Heart left ventricle (tissue), 16 donors: ENCODE measurements around the gene TMEM213. TPM values are rescaled to one million over a fixed set of nuclear protein-coding genes. Genes with fewer than 3 reads are reported as not detected.

Experiments
- ATAC-seq, 4 donors: fragments of 200-7000 bp; cut with Tn5 transposase; one replicate each; pipeline ENCODE4 v1.9.1; 2020 to 2022; ENCODE audit warnings: moderate library complexity in 4 of 4, mild to moderate bottlenecking in 3 of 4, moderate number of reproducible peaks in 1 of 4
- DNase-seq, 5 donors: peaks; one replicate each; pipeline ENCODE4 v3.0.0-alpha.2; 2020
- H3K27ac ChIP-seq, 12 donors: fragments of 200-600 bp; sonication (generic) in 4 of 12; one replicate each; pipeline versions ENCODE4 v1.5.0 to v1.8.0; 2016 to 2022; ENCODE audit warnings: mild to moderate bottlenecking in 2 of 12
- H3K27me3 ChIP-seq, 9 donors: fragments of 200-600 bp; sonication (generic) in 2 of 9; one replicate each; pipeline versions ENCODE4 v1.5.1 to v1.8.0; 2016 to 2022; ENCODE audit warnings: mild to moderate bottlenecking in 3 of 9
- H3K36me3 ChIP-seq, 9 donors: fragments of 200-600 bp; sonication (generic) in 2 of 9; one replicate each; pipeline versions ENCODE4 v1.5.0 to v1.8.0; 2018 to 2022; ENCODE audit warnings: mild to moderate bottlenecking in 2 of 9
- H3K4me1 ChIP-seq, 12 donors: fragments of 200-600 bp; sonication (generic) in 4 of 12; one replicate each; pipeline versions ENCODE4 v1.5.0 to v1.8.0; 2016 to 2022; ENCODE audit warnings: mild to moderate bottlenecking in 3 of 12
- H3K4me3 ChIP-seq, 12 donors: fragments of 200-600 bp; sonication (generic) in 4 of 12; one replicate each; pipeline versions ENCODE4 v1.5.0 to v1.8.0; 2017 to 2022; ENCODE audit warnings: mild to moderate bottlenecking in 9 of 12, moderate library complexity in 4 of 12
- H3K9me3 ChIP-seq, 12 donors: fragments of 200-600 bp; sonication (generic) in 4 of 12; one replicate each; pipeline versions ENCODE4 v1.5.0 to v1.8.0; 2016 to 2022; ENCODE audit warnings: mild to moderate bottlenecking in 1 of 12
- POLR2A ChIP-seq, 2 donors: fragments of 450-650 bp; IDR thresholded peaks; one replicate each; pipeline ENCODE4 v1.6.1; 2017; ENCODE audit warnings: antibody characterized with exemption in 2 of 2, mild to moderate bottlenecking in 2 of 2, moderate library complexity in 2 of 2
- WGBS, 4 donors: extraction: QIAGEN DNeasy Blood & Tissue Kit in 2 of 4; methylation state at CpG; one replicate each; pipeline versions ENCODE4 v1.1.5 to v1.1.7; 2013 to 2018; 5-methylcytosine and 5-hydroxymethylcytosine counted together
- intact Hi-C, 10 donors: fragments of 100-400 bp; cut with DNase I; formaldehyde crosslinking; loops; one replicate each; pipeline versions ENCODE4 v1.11.1 to v1.14.2; 2022
- polyA plus RNA-seq, 2 donors: library from polyadenylated mRNA; stranded (reverse); fragments of 200-250 nt; gene quantifications; one replicate each; pipeline ENCODE4 v1.2.3, GENCODE V29; 2013
- total RNA-seq, 9 donors: library from RNA; depleted of rRNA in 2 of 9; stranded (reverse); fragments of >200 nt in 2 of 9; fragmentation: NEBNext Ultra II Directional in 3 of 9; extraction: Animal tissue kit (Norgen Biotek cat#: 25700) in 3 of 9; gene quantifications; one replicate each; pipeline versions ENCODE4 v1.1.0 to v1.2.4, GENCODE V29; 2016 to 2023
- TF ChIP-seq, protein P1 (sequence below), 12 donors: fragments of 200-600 bp; sonication (generic) in 4 of 12; IDR thresholded peaks; one replicate each; pipeline versions ENCODE4 v1.5.0 to v1.8.0; 2018 to 2022; ENCODE audit warnings: antibody characterized with exemption in 12 of 12, mild to moderate bottlenecking in 5 of 12
- donor health status: ischemic (EF 13 %, LVEDD 7.1; RV severe dilation, severe dysfunction).
- donor health status: healthy with polysubstance abuse.
- donor health status: DM: no; HTN: yes; CAD: no.
- donor health status: DM: no; HTN: no; CAD: no.
- donor health status: ischemic (EF 25% LVEDD 6.9; RV normal size, moderate dysfunction).
- donor health status: ischemic (EF 25% LVEDD 5.7; RV mildly dilated, moderate dysfunction).
- donor health status: healthy.
- donor health status: DM: yes; HTN: yes; CAD: no.
- donor health status: ischemic (EF 35%, LVEDD 5.7; RV mildly dilated, moderate dysfunction).
- donor health status: nonischemic (EF 11% LVEDD 7.7; RV severe dilation, severe dysfunction).
- donor health status: DM: yes; HTN: yes; CAD: no.
- donor health status: PGD.
- donor health status: ischemic (EF 29% LVEDD 5.4; RV normal size, mild dysfunction).
- donor health status: nonischemic (EF 23%, LVEDD 6.1; RV moderate dilation, normal function).

The TMEM213 gene
- total and polyA plus RNA-seq, 11 donors = not detected

DNA sequence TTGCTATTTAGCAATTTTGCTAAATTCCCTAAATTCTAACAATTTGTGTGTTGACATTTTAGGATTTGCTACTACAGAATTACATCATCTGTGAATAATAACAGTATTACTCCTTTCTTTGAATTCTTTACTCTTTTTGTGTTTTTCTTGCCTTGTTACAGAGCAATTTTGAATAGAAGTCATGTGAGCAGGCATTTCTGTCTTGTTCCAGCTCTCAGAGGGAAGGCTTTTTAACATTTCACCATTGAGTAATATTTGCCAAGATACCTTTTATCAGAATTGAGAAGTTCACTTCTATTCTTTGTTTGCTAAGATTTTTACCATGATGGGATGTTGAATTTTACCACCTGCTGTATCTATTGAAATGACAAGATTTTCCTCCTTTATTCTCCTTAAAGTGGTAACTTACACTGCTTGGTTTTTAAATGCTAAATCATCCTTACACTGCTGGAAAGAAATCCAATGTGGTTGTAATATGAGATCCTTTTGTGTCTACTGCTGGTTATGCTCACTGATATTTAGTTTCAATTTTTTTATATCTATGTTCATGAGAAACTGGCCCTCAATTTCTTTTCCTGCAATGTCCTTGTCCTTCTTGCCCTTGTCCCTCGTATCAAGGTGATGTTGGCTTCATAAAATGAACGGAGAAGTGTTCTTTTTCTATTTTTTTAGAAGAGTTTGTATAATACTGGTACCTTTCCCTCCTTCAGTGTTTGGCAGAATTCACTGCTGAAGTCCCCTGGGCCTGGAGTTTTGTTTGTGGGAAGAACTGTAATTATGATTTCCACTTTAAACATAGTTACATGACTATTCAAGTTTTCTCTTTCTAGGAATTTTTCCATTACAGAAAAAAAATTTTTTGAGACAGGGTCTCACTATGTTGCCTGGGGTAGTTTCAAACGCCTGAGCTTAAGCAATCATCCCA is 50.5 kb downstream of the TMEM213 start:
- no peak for ATAC-seq
- no peak overlapping the region for H3K4me3 ChIP-seq
- intact Hi-C loops = no loop called here
- TF ChIP-seq, protein P1, sequence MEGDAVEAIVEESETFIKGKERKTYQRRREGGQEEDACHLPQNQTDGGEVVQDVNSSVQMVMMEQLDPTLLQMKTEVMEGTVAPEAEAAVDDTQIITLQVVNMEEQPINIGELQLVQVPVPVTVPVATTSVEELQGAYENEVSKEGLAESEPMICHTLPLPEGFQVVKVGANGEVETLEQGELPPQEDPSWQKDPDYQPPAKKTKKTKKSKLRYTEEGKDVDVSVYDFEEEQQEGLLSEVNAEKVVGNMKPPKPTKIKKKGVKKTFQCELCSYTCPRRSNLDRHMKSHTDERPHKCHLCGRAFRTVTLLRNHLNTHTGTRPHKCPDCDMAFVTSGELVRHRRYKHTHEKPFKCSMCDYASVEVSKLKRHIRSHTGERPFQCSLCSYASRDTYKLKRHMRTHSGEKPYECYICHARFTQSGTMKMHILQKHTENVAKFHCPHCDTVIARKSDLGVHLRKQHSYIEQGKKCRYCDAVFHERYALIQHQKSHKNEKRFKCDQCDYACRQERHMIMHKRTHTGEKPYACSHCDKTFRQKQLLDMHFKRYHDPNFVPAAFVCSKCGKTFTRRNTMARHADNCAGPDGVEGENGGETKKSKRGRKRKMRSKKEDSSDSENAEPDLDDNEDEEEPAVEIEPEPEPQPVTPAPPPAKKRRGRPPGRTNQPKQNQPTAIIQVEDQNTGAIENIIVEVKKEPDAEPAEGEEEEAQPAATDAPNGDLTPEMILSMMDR (IDR thresholded peaks at IDR 0.05) = no peak
- TF ChIP-seq POLR2A (IDR thresholded peaks at IDR 0.05) = no peak
- no peak for DNase-seq
- 78 to 86% (median 82%) methylated on average over 3 of the region's 3 CpGs for WGBS, 4 donors
- no peaks in the 10 kb centered on the region for H3K36me3 ChIP-seq
- H3K27me3 ChIP-seq = no peaks in the 10 kb centered on the region
- H3K27ac ChIP-seq = no peak overlapping the region
- no peaks in the 10 kb centered on the region for H3K4me1 ChIP-seq
- H3K9me3 ChIP-seq = peaks cover 0 to 6% (median 0%) of the 10 kb centered on the region in 12 donors

DNA sequence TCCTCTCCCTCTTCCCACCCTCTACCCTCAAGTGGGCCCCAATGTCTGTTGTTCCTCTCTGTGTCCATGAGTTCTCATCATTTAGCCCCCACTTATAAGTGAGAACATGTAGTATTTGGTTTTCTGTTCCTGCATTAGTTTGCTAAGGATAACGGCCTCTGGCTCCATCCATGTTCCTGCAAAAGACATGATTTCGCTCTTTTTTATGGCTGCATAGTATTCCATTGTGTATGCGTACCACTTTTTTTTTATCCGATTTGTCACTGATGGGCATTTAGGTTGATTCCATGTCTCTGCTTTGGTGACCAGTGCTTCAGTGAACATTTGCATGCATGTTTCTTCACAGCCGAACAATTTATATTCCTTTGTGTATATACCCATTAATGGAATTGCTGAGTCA is 51.9 kb downstream of the TMEM213 start:
- 97 to 98% (median 98%) methylated on average over 5 of the region's 5 CpGs for WGBS, 4 donors
- Histone ChIP-seq H3K4me1 (no peaks in the 10 kb centered on the region), H3K27me3 (no peaks in the 10 kb centered on the region), H3K4me3 (no peak overlapping the region), H3K9me3 (peaks cover 0 to 6% (median 0%) of the 10 kb centered on the region in 12 donors), H3K27ac (no peak overlapping the region), H3K36me3 (no peaks in the 10 kb centered on the region)
- DNase-seq = no peak
- TF ChIP-seq, protein P1 (IDR thresholded peaks at IDR 0.05) = no peak
- no peak for TF ChIP-seq POLR2A (IDR thresholded peaks at IDR 0.05)
- no peak for ATAC-seq
- intact Hi-C loops = no loop called here

DNA sequence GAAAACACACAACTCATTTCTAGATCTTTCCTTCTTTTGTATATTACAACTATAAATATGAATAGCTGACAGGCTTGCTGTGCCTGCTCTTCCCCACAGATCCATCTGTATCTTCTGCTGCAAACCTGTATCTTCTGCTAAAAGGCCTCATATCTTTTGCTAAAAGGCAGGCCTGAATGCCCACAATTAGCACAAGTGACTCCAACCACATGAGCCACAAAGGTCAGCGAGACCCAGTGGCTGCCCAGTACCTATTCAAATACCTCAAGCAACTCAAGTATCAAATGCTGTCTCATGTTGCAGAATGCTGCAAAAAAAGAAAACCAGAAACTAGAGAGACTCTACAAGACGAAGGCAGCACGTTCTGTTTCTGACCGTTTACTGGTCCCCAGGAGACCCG is 54.7 kb downstream of the TMEM213 start:
- intact Hi-C loops = no loop called here
- Histone ChIP-seq H3K27ac (no peak overlapping the region), H3K9me3 (peaks cover 0 to 10% (median 2%) of the 10 kb centered on the region in 12 donors), H3K4me1 (no peaks in the 10 kb centered on the region), H3K36me3 (no peaks in the 10 kb centered on the region), H3K27me3 (no peaks in the 10 kb centered on the region), H3K4me3 (no peak overlapping the region)
- no peak for ATAC-seq
- WGBS, 4 donors = 95 to 98% (median 97%) methylated on average over 5 of the region's 5 CpGs
- no peak for DNase-seq
- TF ChIP-seq, protein P1 (IDR thresholded peaks at IDR 0.05) = no peak
- no peak for TF ChIP-seq POLR2A (IDR thresholded peaks at IDR 0.05)

DNA sequence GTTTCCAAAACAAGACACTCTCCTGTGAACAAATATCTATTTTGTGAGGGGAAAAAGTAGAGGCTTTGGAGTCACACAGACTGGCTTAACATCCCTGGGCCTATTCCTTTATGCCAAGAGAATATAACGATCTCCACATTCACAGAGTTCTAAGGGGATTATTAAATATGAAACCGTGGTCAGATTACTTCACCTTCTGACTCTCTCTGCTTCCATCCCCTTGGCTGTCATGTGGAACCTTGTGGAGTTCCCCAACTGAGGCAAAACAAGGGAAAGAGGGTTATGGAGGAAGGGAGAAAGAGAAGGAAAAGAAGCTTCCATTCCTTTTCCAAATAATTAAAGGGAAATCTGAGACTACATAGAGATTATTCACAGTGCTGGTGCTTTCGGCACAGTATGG is 55.7 kb downstream of the TMEM213 start:
- 88 to 93% (median 90%) methylated on average over 3 of the region's 3 CpGs for WGBS, 4 donors
- peaks cover 0 to 6% (median 0%) of the 10 kb centered on the region in 9 donors for H3K36me3 ChIP-seq
- no peak for ATAC-seq

More for the DNA sequence above, 55.7 kb downstream of the TMEM213 start:
- H3K27ac ChIP-seq = no peak overlapping the region
- intact Hi-C loops = no loop called here
- H3K9me3 ChIP-seq = peaks cover 0 to 15% (median 7%) of the 10 kb centered on the region in 12 donors
- no peak for DNase-seq
- no peaks in the 10 kb centered on the region for H3K4me1 ChIP-seq
- no peaks in the 10 kb centered on the region for H3K27me3 ChIP-seq
- no peak overlapping the region for H3K4me3 ChIP-seq
- no peak for TF ChIP-seq POLR2A (IDR thresholded peaks at IDR 0.05)
- TF ChIP-seq, protein P1 (IDR thresholded peaks at IDR 0.05) = no peak
